SK-N-MC (cell line): ENCODE measurements around the gene ANKRD66.
"Not testable (repeated sequence)": the region's sequence is repeated elsewhere in the genome, so short reads cannot be mapped to it uniquely, and the experiment has no call there.

Experiments used
- EZH2 ChIP-seq: fragments of 200-600 bp; sonication (generic); IDR thresholded peaks from one replicate; pipeline ENCODE4 v1.6.1; 2017; ENCODE audit warnings: antibody characterized with exemption
- POLR2AphosphoS5 ChIP-seq: IDR thresholded peaks from 2 replicates; pipeline ENCODE4 v1.6.1; 2012; ENCODE audit warnings: mild to moderate bottlenecking, low read depth, low read length, borderline replicate concordance

GRCh38 chr6:46744159-46744725 lies 2.5 kb upstream of the ANKRD66 start:
- TF ChIP-seq EZH2, POLR2AphosphoS5: not testable (repeated sequence)
